ENCODE results near the gene LRRC53.

The LRRC53 gene

GRCh38 chr1:74437035-74437434, 75.4 kb downstream of the LRRC53 start:
- TF ChIP-seq CTCF (IDR thresholded peaks at IDR 0.05; ENCODE audit: borderline replicate concordance, insufficient read depth, low read depth, low read length) = no peak
- H3K4me3 ChIP-seq (ENCODE audit: low read depth, low read length) = no peak overlapping the region

GRCh38 chr1:74436078-74436477, 76.3 kb downstream of the LRRC53 start:
- no peak for TF ChIP-seq CTCF (IDR thresholded peaks at IDR 0.05; ENCODE audit: borderline replicate concordance, insufficient read depth, low read depth, low read length)
- no peak overlapping the region for H3K4me3 ChIP-seq (ENCODE audit: low read depth, low read length)

GRCh38 chr1:74434321-74434720, 78.1 kb downstream of the LRRC53 start:
- no peak overlapping the region for H3K4me3 ChIP-seq (ENCODE audit: low read depth, low read length)
- TF ChIP-seq CTCF (IDR thresholded peaks at IDR 0.05; ENCODE audit: borderline replicate concordance, insufficient read depth, low read depth, low read length) = no peak

GRCh38 chr1:74432325-74432724, 80.1 kb downstream of the LRRC53 start:
- H3K4me3 ChIP-seq (ENCODE audit: low read depth, low read length) = no peak overlapping the region
- no peak for TF ChIP-seq CTCF (IDR thresholded peaks at IDR 0.05; ENCODE audit: borderline replicate concordance, insufficient read depth, low read depth, low read length)

- no peak overlapping the region for H3K4me3 ChIP-seq (ENCODE audit: low read depth, low read length)
- no peak for TF ChIP-seq CTCF (IDR thresholded peaks at IDR 0.05; ENCODE audit: borderline replicate concordance, insufficient read depth, low read depth, low read length)
Measured at GRCh38 chr1:74431531-74431930, 80.9 kb downstream of the LRRC53 start.

GRCh38 chr1:74430342-74430934, 82.0 kb downstream of the LRRC53 start:
- TF ChIP-seq CTCF (IDR thresholded peaks at IDR 0.05; ENCODE audit: borderline replicate concordance, insufficient read depth, low read depth, low read length) = no peak

GRCh38 chr1:74429580-74429979, 82.8 kb downstream of the LRRC53 start:
- TF ChIP-seq CTCF (IDR thresholded peaks at IDR 0.05; ENCODE audit: borderline replicate concordance, insufficient read depth, low read depth, low read length) = no peak
- no peak overlapping the region for H3K4me3 ChIP-seq (ENCODE audit: low read depth, low read length)

More at GRCh38 chr1:74430342-74430934, 82.0 kb downstream of the LRRC53 start:
- no peak overlapping the region for H3K4me3 ChIP-seq (ENCODE audit: low read depth, low read length)
